ENCODE measurements around the gene RIC8A.
"Not testable (repeated sequence)": the region's sequence is repeated elsewhere in the genome, so short reads cannot be mapped to it uniquely, and the experiment has no call there.

RIC8A gene

GRCh38 chr11:207208-207862, at the start of gene RIC8A, which contains the start of gene BET1L:
RIC8A (plus strand) TSS chr11:207708; CDS start chr11:208855, 1,147 bp downstream.
BET1L (minus strand) TSS chr11:207399; CDS start chr11:207321, 78 bp downstream.
- peak; percentile 100 for DNase-seq

GRCh38 chr11:180242-180641, 27.3 kb upstream of the RIC8A start:
- DNase-seq = not testable (repeated sequence)

GRCh38 chr11:189200-189783, 18.2 kb upstream of the RIC8A start:
- DNase-seq = not testable (repeated sequence)

- DNase-seq = peak; percentile 63
Measured at GRCh38 chr11:189843-190311, 17.6 kb upstream of the RIC8A start.

GRCh38 chr11:190546-190945, 17.0 kb upstream of the RIC8A start:
- DNase-seq = peak; percentile 54

GRCh38 chr11:191490-192478, 15.7 kb upstream of the RIC8A start:
- DNase-seq = peak; percentile 85

GRCh38 chr11:192674-193128, 14.8 kb upstream of the RIC8A start, which contains the start of gene SCGB1C1:
SCGB1C1 (plus strand) TSS chr11:193078; CDS start chr11:193100, 22 bp downstream.
- DNase-seq = not testable (repeated sequence)

- DNase-seq = peak; percentile 55
Measured at GRCh38 chr11:193481-193880, 14.0 kb upstream of the RIC8A start.

GRCh38 chr11:196786-197731, 10.4 kb upstream of the RIC8A start:
- peak; percentile 54 for DNase-seq

GRCh38 chr11:197741-198235, 9.7 kb upstream of the RIC8A start:
- peak; percentile 50 for DNase-seq

GRCh38 chr11:198236-198806, 9.2 kb upstream of the RIC8A start:
- DNase-seq = no peak

GRCh38 chr11:199004-199581, 8.4 kb upstream of the RIC8A start:
- peak; percentile 50 for DNase-seq

- peak; percentile 50 for DNase-seq
Measured at GRCh38 chr11:199782-200181, 7.7 kb upstream of the RIC8A start.

GRCh38 chr11:200224-201003, 7.1 kb upstream of the RIC8A start:
- DNase-seq = peak; percentile 52

GRCh38 chr11:201966-202365, 5.5 kb upstream of the RIC8A start:
- DNase-seq = peak; percentile 56

GRCh38 chr11:202490-202889, 5.0 kb upstream of the RIC8A start:
- DNase-seq = peak; percentile 56

GRCh38 chr11:203056-203944, 4.2 kb upstream of the RIC8A start:
- DNase-seq = peak; percentile 52

GRCh38 chr11:203945-204586, 3.4 kb upstream of the RIC8A start:
- DNase-seq = peak; percentile 49

Data from activated CD8-positive, alpha-beta memory T cell treated with anti-CD3 and anti-CD28 coated beads for 24 hours (primary cell).